Sciatic nerve (tissue), 2 donors: ENCODE results near the gene ARHGAP27. TPM values are rescaled to one million over a fixed set of nuclear protein-coding genes. Genes with fewer than 3 reads are reported as not detected.

Experiments used
- ATAC-seq: fragments of 200-7000 bp; cut with Tn5 transposase; one replicate; pipeline ENCODE4 v1.9.1; 2020; ENCODE audit warnings: mild to moderate bottlenecking, moderate library complexity
- DNase-seq: peaks from one replicate; pipeline ENCODE4 v3.0.0-alpha.2; 2020; ENCODE audit warnings: low spot score
- intact Hi-C: fragments of 100-400 bp; cut with DNase I; formaldehyde crosslinking; loops from one replicate; pipeline ENCODE4 v1.14.2; 2022
- total RNA-seq: library from RNA; stranded (reverse); fragmentation: NEBNext Ultra II Directional; extraction: Animal tissue kit (Norgen Biotek cat#: 25700); gene quantifications from one replicate; pipeline ENCODE4 v1.2.1, GENCODE V29; 2021
- donor health status: DM: no; HTN: no; CAD: no.
- donor health status: DM: no; HTN: no; CAD: no.

Gene ARHGAP27
- total RNA-seq, 1 donor from 2014 or later, result 30.6 TPM

DNA sequence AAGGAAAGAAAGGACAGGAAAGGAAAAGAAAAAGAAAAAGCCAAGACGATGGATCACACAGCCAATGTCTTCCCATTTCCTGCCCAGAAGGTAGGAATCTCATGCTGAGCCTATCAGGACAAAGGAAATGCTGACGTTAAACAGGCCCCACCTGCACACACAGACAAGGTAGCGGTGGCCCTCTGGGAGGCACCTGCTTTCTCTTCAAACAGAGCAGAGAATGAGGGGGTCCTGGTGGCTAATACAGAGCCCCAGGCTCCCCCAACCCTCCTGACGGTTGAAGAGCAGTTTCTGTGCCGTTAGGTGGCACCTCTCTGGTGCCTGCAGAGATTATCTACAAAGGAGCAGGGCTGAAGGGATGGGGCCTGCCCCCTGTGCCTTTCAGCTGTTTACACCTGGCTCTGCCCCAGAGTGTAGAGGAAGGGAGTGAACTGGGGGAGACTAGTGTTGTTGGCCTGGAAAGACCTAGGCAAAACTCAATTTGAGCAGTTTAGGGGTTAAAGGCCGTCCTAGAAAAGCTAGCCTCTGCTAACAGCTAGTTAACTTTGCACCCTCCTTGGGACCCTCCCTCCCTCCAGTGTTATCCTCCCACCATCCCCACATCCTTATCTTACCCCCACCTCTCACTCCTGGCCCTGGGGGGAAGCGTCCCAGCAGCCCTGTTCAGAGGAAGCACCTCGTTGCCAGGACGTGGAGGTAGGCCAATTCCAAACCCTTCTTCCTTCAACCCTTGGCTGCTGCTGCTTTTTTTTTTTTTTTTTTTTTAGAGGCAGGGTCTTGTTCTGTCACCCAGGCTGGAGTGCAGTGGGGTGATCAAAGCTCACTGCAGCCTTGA is 56.3 kb downstream of the ARHGAP27 start:
- no peak for ATAC-seq
- intact Hi-C loops, result no loop called here
- DNase-seq, result no peak

DNA sequence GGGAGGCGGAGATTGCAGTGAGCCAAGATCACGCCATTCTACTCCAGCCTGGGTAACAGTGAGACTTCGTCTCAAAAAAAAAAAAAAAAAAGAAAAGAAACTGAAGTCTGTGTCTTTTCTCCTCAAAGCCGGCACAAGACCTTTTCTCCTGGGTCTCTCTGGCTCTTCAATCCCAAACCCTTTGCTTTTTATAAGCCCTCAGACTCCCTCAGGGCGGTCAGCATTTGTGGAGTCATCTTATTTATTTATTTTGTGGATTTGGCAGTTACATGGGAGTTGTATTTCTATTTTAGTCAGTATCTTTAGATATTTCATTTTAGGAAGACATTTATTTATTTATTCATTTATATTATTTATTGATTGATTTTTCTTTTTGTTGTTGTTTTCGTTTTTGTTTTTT is 58.2 kb downstream of the ARHGAP27 start:
- no peak for DNase-seq
- intact Hi-C loops, result no loop called here
- no peak for ATAC-seq

DNA sequence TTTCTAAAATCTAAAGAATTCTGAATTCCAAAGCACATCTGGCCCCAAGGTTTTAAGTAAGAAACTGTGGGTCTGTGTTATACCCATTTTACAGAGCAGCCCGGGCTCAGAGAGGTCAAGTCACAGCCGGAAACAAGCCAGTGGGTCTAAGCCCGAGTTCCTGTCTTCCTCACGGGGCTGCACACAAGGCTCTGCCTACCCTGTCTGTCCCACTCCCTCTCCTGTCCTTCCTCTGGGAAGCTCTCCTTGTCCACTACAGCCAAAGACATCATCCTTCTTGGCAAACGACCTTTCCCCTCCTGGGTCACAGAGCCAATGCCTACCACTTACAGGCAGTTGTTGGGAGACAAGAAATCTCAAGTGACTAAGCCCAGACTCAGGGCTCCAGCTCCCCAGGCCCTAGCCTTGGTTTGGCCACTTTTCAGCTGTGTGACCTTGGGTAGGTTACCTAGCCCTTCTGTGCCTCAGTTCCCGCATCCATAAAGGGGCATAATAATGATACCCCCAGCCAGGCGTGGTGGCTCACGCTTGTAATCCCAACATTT is 60.3 kb downstream of the ARHGAP27 start:
- DNase-seq (peak; percentile 43), ATAC-seq (peak; percentile 16)
- intact Hi-C loops, result no loop called here

DNA sequence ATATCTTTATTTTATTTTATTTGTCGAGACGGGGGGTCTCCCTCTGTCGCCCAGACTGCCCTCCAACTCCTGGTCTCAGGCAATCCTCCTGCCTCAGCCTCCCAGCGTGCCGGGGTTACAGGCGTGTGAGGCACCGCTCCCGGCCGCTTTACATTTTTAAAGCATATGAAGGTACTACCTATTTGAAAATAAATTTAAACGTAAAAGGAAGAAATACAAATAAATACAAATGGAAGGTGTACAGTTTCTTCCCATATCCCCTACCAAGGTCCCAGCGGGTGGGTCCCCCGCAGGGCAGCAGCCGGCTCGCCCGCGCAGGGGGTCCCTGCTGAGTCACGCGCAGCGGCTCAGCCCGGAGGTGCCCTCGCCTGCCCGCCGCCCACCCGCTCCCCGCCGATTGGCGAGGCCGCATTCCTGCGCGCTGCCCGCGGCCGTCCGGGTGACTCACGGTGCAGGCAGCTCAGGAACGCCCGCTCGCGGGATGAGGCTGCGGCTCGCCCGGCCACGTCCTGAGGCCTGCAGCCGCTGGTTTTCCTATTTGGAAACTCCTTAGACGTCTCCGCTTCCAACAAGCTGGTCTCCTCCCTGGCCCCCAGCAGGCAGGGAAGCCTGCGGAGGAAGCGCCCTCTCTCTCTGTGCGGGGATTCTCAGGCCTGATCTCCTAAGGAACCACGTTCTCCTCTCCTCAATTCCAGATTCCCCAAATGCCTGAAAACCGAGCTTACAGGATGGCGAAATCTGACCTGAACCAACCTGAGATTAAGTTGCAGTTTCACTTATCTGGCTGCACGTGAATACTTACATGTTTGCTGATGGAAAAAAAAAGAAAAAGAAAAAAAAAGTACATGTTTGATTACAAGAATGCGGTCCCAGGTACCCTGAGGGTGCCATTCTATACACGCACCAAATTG is 61.0 kb downstream of the ARHGAP27 start:
- DNase-seq, result peak; percentile 87
- intact Hi-C loops, result no loop called here
- ATAC-seq, result peak; percentile 94

DNA sequence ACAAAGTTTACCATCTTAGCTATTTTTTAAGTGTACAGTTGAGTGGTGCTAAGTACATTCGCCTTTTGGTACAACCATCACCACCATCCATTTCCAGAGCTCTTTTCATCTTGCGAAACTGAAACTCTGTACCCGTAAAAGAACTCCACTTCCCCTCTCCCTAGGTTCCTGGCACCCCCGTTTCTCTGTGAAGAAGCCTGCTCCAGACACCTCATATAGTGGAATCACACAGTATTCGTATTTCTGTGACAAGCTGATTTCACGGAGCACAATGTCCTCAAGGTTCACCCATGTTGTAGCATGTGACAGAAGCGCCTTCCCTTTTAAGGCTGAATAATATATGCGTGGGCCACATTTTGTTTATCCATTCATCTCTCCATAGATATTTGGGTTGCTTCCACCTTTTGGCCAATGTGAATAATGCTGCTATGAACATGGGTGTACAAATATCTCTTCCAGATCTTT is 61.7 kb downstream of the ARHGAP27 start:
- intact Hi-C loops, result no loop called here
- DNase-seq (no peak), ATAC-seq (no peak)

DNA sequence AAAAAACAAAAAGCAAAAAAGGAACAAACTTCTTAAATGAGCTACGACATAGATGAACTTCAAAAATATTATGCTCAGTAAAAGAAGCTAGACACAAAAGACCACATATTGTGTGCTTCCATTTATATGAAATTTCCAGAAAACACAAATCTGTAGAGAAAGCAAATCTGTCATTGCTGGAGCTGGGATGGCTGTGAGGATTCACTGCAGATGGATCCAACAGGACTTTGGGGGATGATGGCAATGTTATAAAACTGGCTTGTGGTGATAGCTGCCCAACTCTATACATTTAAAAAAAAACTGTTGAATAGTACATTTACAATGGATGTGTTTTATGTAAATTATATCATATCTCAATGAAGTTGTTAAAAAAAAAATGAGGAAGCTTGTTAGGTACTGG is 63.2 kb downstream of the ARHGAP27 start:
- ATAC-seq (no peak), DNase-seq (no peak)
- intact Hi-C loops, result no loop called here

DNA sequence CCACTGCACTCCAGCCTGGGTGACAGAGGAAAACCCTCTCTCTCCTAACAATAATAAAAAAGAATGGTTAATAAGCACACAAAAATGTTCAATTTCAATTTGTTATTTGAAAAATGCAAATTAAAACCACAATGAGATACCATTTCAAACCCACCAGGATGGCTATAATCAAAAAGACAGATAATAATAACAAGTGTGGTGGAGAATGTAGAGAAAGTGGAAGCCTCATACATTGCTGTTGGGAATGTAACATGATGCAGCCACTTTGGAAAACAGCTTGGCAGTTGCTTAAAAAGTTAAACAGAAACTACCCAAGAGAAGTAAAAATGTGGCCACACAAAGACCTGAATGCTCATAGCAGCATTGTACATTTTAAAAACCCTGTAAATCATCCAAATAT is 64.0 kb downstream of the ARHGAP27 start:
- intact Hi-C loops, result no loop called here

DNA sequence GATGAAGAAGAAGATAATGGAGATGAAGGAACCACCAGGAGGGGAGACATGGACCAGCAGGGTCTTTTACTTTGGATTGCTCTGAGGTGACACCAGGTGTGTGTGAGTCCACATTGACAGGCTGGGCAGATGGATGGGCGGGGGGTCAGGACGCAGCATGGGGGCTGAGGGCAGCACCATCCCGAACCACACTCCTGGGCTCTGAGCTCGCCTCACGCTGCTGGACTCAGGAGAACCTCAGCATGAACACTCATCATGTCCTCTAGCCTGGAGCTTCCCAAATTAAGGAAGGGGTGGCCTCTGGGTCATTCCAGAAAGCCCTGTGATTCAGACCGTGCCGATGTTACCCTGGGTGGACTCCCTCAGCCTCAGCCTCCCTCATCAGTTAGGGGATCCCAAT is 65.5 kb downstream of the ARHGAP27 start:
- intact Hi-C loops, result no loop called here
- no peak for ATAC-seq
- DNase-seq, result peak; percentile 34

More for the DNA sequence above, 64.0 kb downstream of the ARHGAP27 start:
- ATAC-seq, result no peak
- DNase-seq, result no peak

DNA sequence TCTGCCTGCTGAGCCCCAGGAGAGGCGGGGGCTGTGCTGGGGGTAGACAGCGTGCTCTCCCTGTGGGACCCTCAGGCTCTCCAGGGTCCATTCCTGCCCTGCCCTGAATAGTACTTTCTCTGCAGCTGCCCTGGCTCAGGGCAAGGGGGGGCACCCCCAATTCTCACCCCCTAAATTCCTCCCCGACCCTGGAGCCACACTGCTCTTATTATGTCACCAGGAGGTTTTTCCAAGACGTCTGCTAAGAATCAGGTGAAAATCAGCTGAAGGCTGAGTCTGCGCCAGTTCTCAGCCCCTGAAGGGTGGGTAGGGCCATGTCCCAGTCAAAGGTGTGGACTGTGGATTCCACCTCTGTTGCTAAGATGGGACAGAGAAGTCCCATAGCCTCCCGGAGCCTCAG is 66.0 kb downstream of the ARHGAP27 start:
- intact Hi-C loops, result no loop called here
- peak; percentile 42 for DNase-seq
- ATAC-seq, result no peak

DNA sequence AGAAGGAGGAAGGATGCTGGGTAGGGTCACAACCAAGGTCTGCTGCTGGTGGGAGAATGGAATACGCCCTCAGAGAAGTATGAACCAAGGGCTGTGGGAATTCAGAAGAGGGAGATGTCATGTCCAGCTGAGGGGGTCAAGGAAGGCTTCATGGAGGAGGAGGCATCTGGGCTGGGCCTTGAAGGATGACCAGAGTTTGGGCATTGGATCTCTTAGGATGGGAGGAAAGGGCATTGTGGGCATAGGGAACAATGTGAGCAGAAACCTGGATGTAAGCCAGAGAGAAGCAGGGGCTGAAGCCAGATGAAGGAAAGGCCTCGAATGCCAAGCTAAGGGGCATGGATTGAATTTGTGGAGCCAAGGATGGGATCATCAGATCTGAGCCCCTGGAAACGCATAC is 66.6 kb downstream of the ARHGAP27 start:
- ATAC-seq, result no peak
- intact Hi-C loops, result no loop called here
- DNase-seq, result peak; percentile 10

DNA sequence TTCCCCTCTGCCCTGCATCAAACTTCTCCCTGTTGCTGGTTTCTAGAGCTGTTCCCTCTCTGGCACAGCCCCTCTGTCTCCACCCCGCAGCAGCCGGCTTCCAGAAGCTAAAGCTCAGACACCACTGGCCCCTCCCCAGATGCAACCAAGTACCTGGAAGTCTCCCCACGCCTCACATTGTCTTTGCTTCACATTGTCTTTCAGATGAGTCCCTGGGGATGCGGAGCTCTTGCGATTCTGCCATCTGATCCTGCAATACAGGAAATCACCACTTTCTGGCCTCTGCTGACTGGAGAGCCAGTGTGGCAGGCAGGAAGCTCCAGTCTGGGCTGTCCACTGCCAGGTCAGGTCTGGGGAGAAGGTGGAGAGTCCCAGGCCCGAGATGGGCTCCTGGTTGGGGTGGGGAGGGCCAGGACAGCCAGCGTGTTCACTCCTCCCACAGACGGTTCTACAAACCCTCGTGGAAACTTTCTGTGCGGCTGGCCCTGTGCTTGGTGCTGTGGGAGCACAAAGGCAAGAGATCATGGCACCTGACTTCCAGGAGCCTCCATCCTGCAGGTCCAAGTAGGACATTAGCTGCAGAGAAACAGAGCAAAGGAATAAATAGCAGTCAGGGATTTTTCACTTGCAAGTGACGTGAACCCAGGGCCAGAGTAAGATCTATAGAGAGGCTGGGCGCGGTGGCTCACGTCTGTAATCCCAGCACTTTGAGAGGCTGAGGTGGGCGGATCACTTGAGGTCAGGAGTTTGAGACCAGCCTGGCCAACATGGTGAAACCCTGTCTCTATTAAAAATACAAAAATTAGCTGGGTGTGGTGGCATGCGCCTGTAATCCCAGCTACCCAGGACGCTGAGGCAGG is 67.9 kb downstream of the ARHGAP27 start:
- intact Hi-C loops, result no loop called here
- peak; percentile 53 for DNase-seq
- no peak for ATAC-seq

DNA sequence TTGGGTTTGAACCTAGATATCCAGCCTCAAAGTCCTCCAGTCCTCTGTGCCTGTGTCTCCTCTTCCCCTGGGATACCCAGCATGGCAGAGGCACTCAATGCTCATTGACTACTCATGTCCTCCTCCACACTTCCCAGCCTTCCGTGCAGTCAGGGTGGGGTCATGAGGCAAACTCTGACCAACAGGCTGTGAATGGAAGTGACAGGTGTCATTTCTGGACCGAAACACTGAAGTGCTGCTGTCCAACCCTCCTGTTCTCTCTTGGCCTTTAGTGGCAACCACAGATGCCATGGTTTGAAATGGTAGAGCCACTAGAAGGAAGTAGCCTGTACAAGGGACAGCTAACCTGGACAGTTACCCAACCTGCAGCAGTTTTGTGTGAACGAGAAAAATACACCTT is 69.2 kb downstream of the ARHGAP27 start:
- ATAC-seq (no peak), DNase-seq (peak; percentile 19)
- intact Hi-C loops, result no loop called here

DNA sequence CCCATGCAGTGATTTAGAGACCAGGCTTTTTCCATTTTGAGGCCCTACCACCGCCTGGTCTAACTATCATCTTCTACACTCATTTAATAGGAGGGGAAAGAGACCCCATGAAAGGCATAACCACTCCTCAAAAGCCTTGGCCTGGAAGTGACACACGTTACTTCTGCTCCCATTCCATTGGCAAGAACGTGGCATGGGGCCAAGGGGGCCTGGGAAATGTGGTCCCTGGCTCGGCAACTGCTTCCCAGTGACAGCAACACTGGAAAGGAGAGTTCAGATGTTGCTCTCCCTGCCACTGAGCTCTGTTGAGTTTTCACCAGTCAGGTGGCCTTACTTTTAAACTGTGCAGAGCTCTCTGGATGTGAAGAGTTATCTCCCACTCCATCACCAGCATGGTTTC is 70.7 kb downstream of the ARHGAP27 start:
- ATAC-seq (no peak), DNase-seq (peak; percentile 62)
- intact Hi-C loops, result no loop called here

DNA sequence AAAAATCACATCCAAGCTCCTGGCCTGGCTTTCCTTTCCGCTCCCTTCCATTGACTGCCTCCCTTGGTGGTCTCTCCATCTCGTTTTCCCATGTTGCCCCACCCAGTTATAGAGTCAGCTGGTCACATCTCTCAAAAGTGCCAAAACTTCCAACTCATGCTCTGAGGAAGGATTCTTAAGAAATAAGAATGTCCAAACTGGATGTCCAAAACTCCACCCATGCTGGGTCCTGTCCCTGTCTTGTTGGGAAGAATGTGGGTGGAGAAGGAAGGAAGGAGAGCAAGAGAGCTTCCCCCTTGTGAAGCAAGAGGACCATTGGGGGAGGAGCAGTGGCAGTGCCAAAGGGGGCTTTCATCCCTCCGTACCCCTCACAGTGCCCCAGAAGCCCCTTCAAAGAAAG is 71.2 kb downstream of the ARHGAP27 start:
- ATAC-seq (peak; percentile 22), DNase-seq (peak; percentile 9)
- intact Hi-C loops, result no loop called here

DNA sequence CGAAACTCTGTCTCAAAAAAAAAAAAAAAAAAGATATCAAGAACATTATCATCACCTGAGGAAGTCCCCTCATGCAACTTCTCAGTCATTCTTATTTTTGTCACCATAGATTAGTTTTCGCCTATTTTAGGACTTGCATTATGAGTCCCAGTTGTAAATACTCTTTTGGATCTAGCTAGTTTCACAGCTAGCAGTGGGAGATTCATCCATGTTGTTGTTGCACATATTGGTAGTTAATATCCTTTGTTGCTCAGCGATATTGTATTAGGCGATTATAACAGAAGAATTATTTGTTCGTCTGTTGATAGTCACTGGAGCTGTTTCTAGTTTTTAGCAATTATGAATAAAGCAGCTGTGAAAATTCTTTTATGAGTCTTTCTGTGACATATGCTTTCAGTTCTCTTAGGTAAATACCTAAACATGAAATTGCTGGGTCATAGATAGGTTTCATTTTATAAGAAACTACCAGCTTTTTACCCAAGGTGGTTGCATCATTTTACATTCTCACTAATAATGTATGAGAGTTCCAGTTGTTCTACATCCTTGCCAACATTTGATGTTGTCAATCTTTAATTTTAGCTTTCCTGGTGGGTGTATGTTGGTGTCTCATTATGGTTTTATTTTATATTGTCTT is 75.2 kb downstream of the ARHGAP27 start:
- intact Hi-C loops, result no loop called here
- DNase-seq (no peak), ATAC-seq (no peak)

DNA sequence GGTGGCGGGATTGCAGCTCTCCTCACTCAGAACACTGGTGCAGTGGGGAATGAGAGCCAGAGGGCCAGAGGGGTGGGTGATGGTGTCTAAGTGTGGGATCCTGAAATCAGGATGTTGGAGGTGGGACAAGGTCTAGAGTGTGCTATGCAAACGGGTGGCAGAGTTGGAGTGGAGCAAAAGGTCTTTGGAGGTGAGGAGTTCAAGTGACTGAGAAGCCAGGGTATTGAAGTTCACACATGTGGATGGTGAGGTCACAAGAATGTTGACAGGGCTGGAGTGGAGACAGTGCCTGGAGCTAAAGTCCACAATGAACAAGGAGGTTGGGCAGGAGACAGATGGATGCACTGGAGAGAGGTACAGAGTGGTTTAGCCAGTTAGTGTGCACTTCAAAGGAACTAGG is 77.6 kb downstream of the ARHGAP27 start:
- ATAC-seq (no peak), DNase-seq (peak; percentile 13)
- intact Hi-C loops, result no loop called here

DNA sequence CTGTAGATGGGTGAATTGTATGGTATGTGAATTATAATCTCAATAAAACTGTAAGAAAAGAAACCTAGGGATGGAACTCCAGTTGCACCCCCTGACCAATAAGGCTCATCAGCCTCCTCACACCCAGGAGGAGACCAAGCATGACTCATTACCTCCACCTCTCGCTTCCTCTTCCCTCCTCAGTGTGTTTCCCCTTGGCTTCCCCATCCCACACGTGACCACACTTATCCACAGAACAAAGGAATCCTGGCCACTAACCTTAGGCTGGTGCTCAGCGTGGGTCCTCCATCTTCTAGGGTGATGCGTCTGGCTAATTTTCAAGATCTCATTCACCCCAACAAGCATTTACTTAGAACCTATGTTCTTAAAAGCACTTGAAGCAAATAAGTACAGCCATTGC is 79.6 kb downstream of the ARHGAP27 start:
- peak; percentile 17 for DNase-seq
- intact Hi-C loops, result no loop called here
- no peak for ATAC-seq

DNA sequence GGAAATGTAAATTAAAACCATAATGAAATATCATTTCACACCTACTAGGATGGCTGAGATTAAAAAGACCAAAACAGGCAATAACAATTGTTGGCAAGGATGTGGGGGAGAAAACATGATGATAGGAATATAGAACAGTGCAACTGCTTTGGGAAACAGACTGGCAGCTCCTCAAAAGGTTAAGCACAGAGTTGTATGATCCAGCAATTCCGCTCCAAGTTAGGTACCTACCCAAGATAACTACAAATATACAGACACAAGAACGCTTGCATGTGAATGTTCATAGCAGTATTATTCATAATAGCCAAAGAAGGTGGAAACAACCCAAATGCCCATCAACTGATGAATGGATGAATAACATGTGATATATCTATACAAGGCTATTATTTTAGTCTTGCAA is 80.8 kb downstream of the ARHGAP27 start:
- DNase-seq (no peak), ATAC-seq (no peak)
- intact Hi-C loops, result no loop called here
